KMS-11 (cell line): ENCODE measurements around the gene ADCY1.

Experiments
- H2AFZ ChIP-seq: fragments of 200-600 bp; sonication (generic); 2 replicates; pipeline ENCODE4 v1.6.1; 2016; ENCODE audit warnings: antibody characterized with exemption, mixed run types, low read depth
- H3K27ac ChIP-seq: fragments of 200-600 bp; sonication (generic); 2 replicates; pipeline ENCODE4 v1.6.1; 2016; ENCODE audit warnings: mild to moderate bottlenecking, mixed run types
- H3K27me3 ChIP-seq: fragments of 200-600 bp; sonication (generic); 2 replicates; pipeline ENCODE4 v1.6.1; 2017; ENCODE audit warnings: mild to moderate bottlenecking, low read depth, mixed run types, moderate library complexity; ENCODE audit not compliant: insufficient read depth
- H3K36me3 ChIP-seq: fragments of 200-600 bp; sonication (generic); 2 replicates; pipeline ENCODE4 v1.6.1; 2017; ENCODE audit warnings: mild to moderate bottlenecking, mixed run types; ENCODE audit not compliant: insufficient read depth
- H3K4me1 ChIP-seq: fragments of 200-600 bp; sonication (generic); 2 replicates; pipeline ENCODE4 v1.6.1; 2016; ENCODE audit warnings: mild to moderate bottlenecking, low read depth, mixed run types; ENCODE audit not compliant: poor library complexity, severe bottlenecking
- H3K4me2 ChIP-seq: fragments of 200-600 bp; sonication (generic); 2 replicates; pipeline ENCODE4 v1.7.0; 2016; ENCODE audit warnings: mild to moderate bottlenecking, mixed run types
- H3K4me3 ChIP-seq: fragments of 200-600 bp; sonication (generic); IDR thresholded peaks from 2 replicates; pipeline ENCODE4 v1.6.1; 2017; ENCODE audit warnings: low read depth, low read length, mixed read lengths; ENCODE audit not compliant: insufficient read depth
- H3K79me2 ChIP-seq: fragments of 200-600 bp; sonication (generic); 2 replicates; pipeline ENCODE4 v1.6.1; 2016; ENCODE audit warnings: low read depth, mixed run types; ENCODE audit not compliant: insufficient read depth
- H3K9ac ChIP-seq: fragments of 200-600 bp; sonication (generic); 2 replicates; pipeline ENCODE4 v1.6.1; 2016; ENCODE audit warnings: mild to moderate bottlenecking, mixed run types
- H4K20me1 ChIP-seq: fragments of 200-600 bp; sonication (generic); 2 replicates; pipeline ENCODE4 v1.6.1; 2016; ENCODE audit warnings: mild to moderate bottlenecking, mixed run types; ENCODE audit not compliant: insufficient read depth
- CTCF ChIP-seq: fragments of 200-600 bp; sonication (generic); conservative IDR thresholded peaks from 2 replicates; pipeline ENCODE4 v1.6.1; 2017; ENCODE audit warnings: low read depth, mild to moderate bottlenecking, antibody characterized with exemption, low read length, moderate library complexity, mixed read lengths

ADCY1 gene

DNA sequence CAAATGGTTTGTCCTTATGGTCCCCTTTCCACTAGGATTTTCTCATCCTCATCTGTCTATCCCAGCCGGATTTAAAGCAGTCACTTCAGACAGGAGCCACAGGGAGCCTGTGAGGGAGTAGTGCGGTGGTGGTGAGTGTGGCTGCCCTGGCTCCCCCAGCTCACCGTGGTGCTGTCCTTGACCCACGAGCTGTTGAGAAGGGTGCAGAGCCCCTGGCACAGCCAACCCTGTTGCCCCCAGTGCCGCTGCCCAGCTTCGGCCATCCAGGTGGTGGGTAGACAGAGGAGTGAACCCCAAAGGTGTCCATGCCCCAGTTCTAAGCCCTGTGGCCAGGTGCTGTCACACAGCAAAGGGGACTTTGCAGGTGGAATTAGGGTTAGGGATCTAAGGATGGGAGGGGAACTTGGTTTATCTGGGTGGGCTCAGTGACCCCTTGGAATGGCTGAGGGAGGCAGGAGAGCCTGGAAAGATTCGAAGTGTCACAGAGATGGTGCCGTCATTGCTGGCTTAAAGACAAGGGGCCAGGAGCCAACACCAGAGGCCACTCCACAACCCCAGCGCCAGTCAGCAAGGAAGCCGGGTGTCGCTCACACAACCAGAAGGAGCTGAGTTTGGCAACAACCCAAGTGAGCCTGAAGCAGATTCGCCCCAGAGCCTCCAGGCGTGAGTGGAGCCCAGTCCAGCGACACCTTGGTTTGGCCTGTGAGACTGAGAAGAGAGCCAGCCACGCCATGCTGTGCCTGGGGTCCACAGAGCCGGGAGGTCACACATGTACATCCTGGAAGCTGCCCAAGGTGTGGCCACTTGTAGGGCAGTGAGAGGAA is 142.4 kb downstream of the ADCY1 start:
- no peak overlapping the region for H2AFZ ChIP-seq
- no peak overlapping the region for H3K4me2 ChIP-seq
- H3K9ac ChIP-seq, result no peak overlapping the region
- no peak for TF ChIP-seq CTCF
- H3K4me1 ChIP-seq, result peaks cover 15% of the 10 kb centered on the region
- H3K36me3 ChIP-seq, result no peaks in the 10 kb centered on the region
- no peaks in the 10 kb centered on the region for H3K27me3 ChIP-seq
- H4K20me1 ChIP-seq, result no peaks in the 10 kb centered on the region
- no peak overlapping the region for H3K4me3 ChIP-seq
- no peak overlapping the region for H3K27ac ChIP-seq
- H3K79me2 ChIP-seq, result no peaks in the 10 kb centered on the region

DNA sequence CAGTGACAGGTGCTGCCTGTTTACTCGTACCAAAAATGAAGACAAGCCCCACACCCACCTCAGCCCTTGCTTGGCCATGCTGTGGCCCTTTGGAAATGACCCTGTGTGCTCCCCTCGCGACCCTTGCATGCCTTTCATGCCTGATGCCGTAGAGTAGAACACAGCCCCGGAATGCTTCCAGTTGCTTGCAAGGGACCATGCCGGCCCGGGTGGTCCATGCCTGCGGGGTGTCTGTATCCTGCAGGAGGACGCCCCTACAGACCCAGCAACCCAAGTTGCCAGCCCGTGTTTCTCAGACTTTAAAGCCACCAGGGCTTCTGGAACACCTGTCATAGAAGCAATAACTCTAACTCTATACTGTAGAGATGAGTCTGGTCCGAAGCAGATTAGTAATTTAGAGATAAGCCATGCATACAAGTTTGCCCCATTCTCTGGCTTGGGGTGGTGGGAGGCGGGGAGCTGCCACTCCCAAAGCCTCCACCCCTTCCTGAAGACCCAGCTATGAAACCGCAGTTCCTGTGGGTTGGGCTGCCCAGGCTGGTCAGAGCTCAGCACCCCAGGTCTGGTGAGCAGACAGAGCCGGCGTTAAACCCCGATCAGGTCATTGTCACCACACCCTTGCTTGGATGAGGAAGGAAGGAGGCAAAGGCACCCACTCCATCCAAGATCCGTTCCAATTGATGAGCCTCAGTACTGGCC is 143.5 kb downstream of the ADCY1 start:
- H3K36me3 ChIP-seq, result no peaks in the 10 kb centered on the region
- H2AFZ ChIP-seq, result no peak overlapping the region
- H4K20me1 ChIP-seq, result no peaks in the 10 kb centered on the region
- no peaks in the 10 kb centered on the region for H3K27me3 ChIP-seq
- H3K9ac ChIP-seq, result no peak overlapping the region
- no peak overlapping the region for H3K4me2 ChIP-seq
- H3K4me3 ChIP-seq, result no peak overlapping the region
- H3K4me1 ChIP-seq, result peaks cover 15% of the 10 kb centered on the region
- TF ChIP-seq CTCF, result no peak
- H3K27ac ChIP-seq, result no peak overlapping the region
- no peaks in the 10 kb centered on the region for H3K79me2 ChIP-seq

DNA sequence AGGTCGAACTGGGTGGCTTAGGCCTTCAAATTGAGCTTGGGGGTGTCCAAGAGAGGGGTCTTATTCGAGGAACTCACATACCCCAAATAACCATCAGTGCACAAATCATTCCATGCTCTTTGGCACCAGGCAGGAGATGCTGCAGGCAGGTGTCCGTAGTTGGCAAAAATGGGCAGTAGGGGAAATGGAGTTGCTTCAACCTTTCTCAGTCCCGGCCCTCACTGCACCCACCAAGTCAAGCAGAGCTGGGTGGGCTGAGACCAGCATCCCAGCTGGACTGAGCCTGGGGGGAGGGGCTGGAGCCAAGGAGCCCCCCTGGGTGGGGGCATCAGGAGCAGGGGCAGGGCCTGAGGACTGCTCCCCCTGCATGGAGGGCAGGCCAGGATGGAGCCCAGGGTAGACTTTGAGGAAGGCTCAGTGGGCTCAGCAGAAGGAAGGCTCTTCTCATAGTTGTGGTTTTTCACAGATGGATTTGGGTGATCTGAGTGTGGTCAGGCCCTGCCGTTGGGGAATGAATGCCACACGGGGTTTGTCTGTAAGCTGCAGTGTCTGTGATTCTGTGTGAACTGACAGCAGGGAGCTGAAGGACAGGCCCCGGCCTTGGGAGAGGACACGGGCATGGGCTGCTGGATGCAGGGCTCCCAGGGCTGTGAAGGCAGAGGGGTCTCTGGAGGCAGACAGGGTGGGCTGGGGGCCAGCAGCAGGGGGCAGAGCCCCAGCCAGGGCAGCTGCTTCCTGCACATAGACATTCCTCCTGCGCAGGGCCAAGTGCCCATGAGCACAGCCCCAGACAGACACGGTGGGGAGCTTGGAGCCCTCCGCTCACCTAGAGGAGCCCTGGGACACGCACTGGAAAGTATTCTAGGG is 144.5 kb downstream of the ADCY1 start:
- Histone ChIP-seq H3K4me1 (peaks cover 15% of the 10 kb centered on the region), H3K4me2 (peak overlapping the region; percentile 0; the same call in 1 of the 2 replicates)

More for the DNA sequence above, 144.5 kb downstream of the ADCY1 start:
- H4K20me1 ChIP-seq, result no peaks in the 10 kb centered on the region
- no peaks in the 10 kb centered on the region for H3K36me3 ChIP-seq
- H2AFZ ChIP-seq, result no peak overlapping the region
- no peaks in the 10 kb centered on the region for H3K27me3 ChIP-seq
- no peak for TF ChIP-seq CTCF
- H3K9ac ChIP-seq, result no peak overlapping the region
- no peak overlapping the region for H3K4me3 ChIP-seq
- H3K79me2 ChIP-seq, result no peaks in the 10 kb centered on the region
- no peak overlapping the region for H3K27ac ChIP-seq
